Thoracic aorta (tissue), 2 donors: ENCODE results near the gene GPRC5D. TPM values are rescaled to one million over a fixed set of nuclear protein-coding genes. Genes with fewer than 3 reads are reported as not detected.

Experiments used
- ATAC-seq: fragments of 150-250 bp; one replicate; pipeline ENCODE4 v1.8.0; 2017; ENCODE audit warnings: low read depth; ENCODE audit not compliant: insufficient number of reproducible peaks, low FRiP score
- DNase-seq: peaks from one replicate; pipeline ENCODE4 v3.0.0-alpha.2; 2020; ENCODE audit warnings: low spot score
- H3K27ac ChIP-seq, 2 donors: fragments of 200-600 bp; sonication (generic); 1 replicate in 1 of 2; 2 replicates in 1 of 2; pipeline ENCODE4 v1.5.1; 2016; ENCODE audit warnings: mild to moderate bottlenecking in 2 of 2, moderate library complexity in 2 of 2
- H3K27me3 ChIP-seq: fragments of 200-600 bp; sonication (generic); replicated peaks from 2 replicates; pipeline ENCODE4 v1.6.0; 2016; ENCODE audit warnings: mild to moderate bottlenecking; ENCODE audit not compliant: insufficient read depth
- H3K36me3 ChIP-seq: fragments of 200-600 bp; sonication (generic); one replicate; pipeline ENCODE4 v1.5.1; 2016
- H3K4me1 ChIP-seq, 2 donors: fragments of 200-600 bp; sonication (generic); 1 replicate in 1 of 2; 2 replicates in 1 of 2; pipeline versions ENCODE4 v1.5.1 to v1.6.0; 2016; ENCODE audit warnings: low read depth in 2 of 2, mild to moderate bottlenecking in 1 of 2; ENCODE audit not compliant: control insufficient read depth in 1 of 2
- H3K4me3 ChIP-seq: fragments of 200-600 bp; sonication (generic); 2 replicates; pipeline ENCODE4 v1.5.1; 2016; ENCODE audit warnings: mild to moderate bottlenecking
- H3K9me3 ChIP-seq: fragments of 200-600 bp; sonication (generic); 2 replicates; pipeline ENCODE4 v1.5.1; 2016
- total RNA-seq, 2 donors: library from RNA; depleted of rRNA; stranded (reverse); fragments of >200 nt; gene quantifications; one replicate each; pipeline versions ENCODE4 v1.1.0 to v1.2.3, GENCODE V29; 2016
- TF ChIP-seq, protein P1 (sequence below): fragments of 200-600 bp; sonication (generic); IDR thresholded peaks from one replicate; pipeline ENCODE4 v1.5.1; 2019; ENCODE audit warnings: antibody characterized with exemption

GPRC5D gene
- total RNA-seq, 2 donors from 2014 or later: not detected

DNA sequence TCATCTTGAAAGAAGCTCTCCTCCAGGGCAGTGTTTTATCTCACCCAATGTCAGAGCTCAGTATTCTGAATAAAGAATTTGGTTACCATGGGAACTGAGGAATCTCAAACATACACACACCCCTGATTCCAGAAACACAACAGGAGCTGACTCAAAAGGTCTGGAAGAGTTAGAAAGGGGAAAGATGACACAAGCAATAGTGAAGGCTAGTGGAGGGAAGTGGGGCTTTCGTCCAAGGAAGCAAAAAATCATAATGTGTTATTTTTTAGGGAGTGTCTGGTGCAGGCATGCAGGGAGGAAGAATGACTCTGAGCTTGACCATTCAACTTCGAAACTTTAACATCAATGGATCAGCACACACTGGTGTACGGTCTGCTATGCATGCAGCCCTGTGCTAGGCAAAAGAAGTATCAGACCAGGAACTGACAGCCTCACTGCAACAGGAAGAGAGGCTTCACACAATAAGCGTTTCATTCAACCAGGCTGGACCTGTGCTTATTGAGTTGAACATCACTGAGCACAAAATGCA is 27.8 kb upstream of the GPRC5D start:
- ATAC-seq: peak; percentile 47
- H3K4me3 ChIP-seq: no peak overlapping the region
- no peak for DNase-seq
- TF ChIP-seq, protein P1, sequence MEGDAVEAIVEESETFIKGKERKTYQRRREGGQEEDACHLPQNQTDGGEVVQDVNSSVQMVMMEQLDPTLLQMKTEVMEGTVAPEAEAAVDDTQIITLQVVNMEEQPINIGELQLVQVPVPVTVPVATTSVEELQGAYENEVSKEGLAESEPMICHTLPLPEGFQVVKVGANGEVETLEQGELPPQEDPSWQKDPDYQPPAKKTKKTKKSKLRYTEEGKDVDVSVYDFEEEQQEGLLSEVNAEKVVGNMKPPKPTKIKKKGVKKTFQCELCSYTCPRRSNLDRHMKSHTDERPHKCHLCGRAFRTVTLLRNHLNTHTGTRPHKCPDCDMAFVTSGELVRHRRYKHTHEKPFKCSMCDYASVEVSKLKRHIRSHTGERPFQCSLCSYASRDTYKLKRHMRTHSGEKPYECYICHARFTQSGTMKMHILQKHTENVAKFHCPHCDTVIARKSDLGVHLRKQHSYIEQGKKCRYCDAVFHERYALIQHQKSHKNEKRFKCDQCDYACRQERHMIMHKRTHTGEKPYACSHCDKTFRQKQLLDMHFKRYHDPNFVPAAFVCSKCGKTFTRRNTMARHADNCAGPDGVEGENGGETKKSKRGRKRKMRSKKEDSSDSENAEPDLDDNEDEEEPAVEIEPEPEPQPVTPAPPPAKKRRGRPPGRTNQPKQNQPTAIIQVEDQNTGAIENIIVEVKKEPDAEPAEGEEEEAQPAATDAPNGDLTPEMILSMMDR: no peak
- no peaks in the 10 kb centered on the region for H3K9me3 ChIP-seq
- peaks cover 15 to 41% of the 10 kb centered on the region in 2 donors for H3K4me1 ChIP-seq
- H3K36me3 ChIP-seq: peaks cover 2% of the 10 kb centered on the region
- no peaks in the 10 kb centered on the region for H3K27me3 ChIP-seq
- H3K27ac ChIP-seq: peak overlapping the region; percentile 64 to 79

DNA sequence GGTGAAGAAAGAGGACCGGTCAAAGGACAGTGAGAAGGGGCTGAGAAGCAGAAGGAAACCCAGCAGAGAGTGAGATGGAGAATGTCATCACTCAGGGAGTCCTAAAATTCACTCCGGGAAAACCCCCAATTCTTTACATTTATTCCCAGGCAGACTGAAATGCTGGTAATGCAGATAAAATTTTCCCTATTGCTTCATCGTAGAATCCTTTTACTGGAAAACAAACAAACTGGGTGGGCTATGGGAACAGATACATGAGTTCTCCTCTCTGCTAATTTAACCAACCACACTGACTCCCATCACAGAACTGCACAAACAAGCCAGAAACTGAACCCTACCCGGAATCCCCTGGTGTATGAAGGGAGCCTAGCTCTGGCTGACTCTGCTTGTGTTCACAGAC is 27.2 kb upstream of the GPRC5D start:
- ATAC-seq: no peak
- Histone ChIP-seq H3K27ac (peak overlapping the region; percentile 64 to 79), H3K36me3 (peaks cover 8% of the 10 kb centered on the region)

DNA sequence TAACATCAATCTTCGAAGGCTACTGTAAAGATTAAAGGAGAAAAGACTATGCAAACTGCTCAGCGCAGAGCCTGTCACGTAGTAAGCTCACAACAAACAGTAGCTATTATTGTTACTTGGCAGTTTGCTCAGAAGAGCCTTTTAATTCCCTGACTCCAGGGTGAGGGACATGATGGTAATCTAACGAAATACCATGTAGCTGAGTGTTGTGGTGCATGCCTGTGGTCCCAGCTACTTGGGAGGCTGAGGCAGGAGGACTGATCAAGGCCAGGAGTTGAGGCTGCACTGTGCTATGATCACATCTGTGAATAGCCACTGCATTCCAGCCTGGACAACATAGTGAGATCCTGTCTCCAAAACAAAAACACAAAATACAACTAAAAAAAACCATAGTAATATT is 25.3 kb upstream of the GPRC5D start:
- TF ChIP-seq, protein P1: no peak
- Histone ChIP-seq H3K36me3 (peaks cover 21% of the 10 kb centered on the region), H3K27ac (peak overlapping the region; percentile 76 to 89), H3K27me3 (no peaks in the 10 kb centered on the region), H3K4me1 (peaks cover 15 to 46% of the 10 kb centered on the region in 2 donors), H3K4me3 (no peak overlapping the region), H3K9me3 (no peaks in the 10 kb centered on the region)
- no peak for ATAC-seq
- no peak for DNase-seq

More for the DNA sequence above, 27.2 kb upstream of the GPRC5D start:
- no peak for DNase-seq
- no peaks in the 10 kb centered on the region for H3K27me3 ChIP-seq
- H3K4me1 ChIP-seq: peaks cover 15 to 46% of the 10 kb centered on the region in 2 donors
- H3K4me3 ChIP-seq: no peak overlapping the region
- no peaks in the 10 kb centered on the region for H3K9me3 ChIP-seq
- TF ChIP-seq, protein P1: no peak

DNA sequence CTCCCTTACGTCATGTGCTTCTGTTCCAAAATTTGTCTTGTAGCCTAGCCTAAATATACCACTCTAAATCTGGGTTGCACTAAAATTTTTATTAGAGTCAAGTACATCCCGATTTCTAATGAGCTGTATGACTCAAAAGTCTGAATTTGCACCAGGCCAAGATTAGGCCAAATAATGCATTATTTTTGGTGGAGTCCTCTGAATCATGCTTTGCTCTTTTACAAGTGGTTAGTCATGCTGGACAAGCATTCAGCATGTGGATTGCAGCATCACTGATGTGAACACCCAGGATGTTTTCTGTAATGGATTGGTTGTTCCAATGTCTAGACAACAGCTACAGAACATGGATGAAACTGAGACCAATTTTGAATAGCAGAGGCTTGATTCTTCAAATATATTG is 24.4 kb upstream of the GPRC5D start:
- H3K36me3 ChIP-seq: peaks cover 28% of the 10 kb centered on the region
- no peaks in the 10 kb centered on the region for H3K9me3 ChIP-seq
- ATAC-seq (peak; percentile 90), DNase-seq (peak; percentile 31)
- no peaks in the 10 kb centered on the region for H3K27me3 ChIP-seq
- peaks cover 15 to 46% of the 10 kb centered on the region in 2 donors for H3K4me1 ChIP-seq
- TF ChIP-seq, protein P1: no peak
- H3K4me3 ChIP-seq: peak overlapping the region; percentile 17
- H3K27ac ChIP-seq: peak overlapping the region; percentile 85 to 89

DNA sequence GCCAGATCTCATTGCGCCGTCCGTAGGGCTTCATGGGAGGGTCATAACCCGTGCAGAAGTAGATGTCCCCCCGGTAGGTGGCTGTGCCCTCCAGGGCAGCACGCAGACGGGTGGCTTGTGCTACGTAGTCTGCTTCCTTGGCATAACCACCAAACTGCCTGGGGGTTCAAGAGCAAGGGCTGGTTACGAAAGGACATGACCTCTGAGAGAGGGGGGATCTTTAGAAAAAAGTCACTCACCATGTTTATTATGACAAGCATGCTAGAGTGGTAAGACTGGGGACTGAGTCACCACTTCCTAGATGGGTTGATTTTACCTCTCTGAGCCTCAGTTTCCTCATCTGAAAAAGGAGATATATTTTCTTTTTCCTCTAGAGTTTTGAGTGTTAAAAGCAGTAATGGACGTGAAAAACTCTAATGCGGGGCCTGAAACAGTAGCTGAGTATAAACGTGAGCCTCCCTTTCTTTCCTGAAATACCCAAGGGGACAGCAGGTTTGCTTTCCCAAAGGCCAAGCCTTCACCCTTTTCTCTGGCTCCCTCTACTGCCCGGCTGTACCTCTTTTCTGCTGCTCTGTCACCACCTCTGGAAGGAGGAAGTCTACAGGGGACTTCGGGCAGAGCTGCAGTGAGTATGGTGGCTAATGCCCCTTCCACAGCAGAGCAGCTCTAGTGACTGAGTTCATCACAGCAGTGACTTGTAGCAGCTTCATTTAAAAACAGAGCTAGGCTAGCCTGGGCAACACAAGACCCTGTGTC is 23.5 kb upstream of the GPRC5D start:
- Histone ChIP-seq H3K4me1 (peaks cover 15 to 46% of the 10 kb centered on the region in 2 donors), H3K36me3 (peaks cover 29% of the 10 kb centered on the region), H3K27ac (peak overlapping the region; percentile 85 to 89), H3K9me3 (no peaks in the 10 kb centered on the region), H3K4me3 (peak overlapping the region; percentile 17), H3K27me3 (no peaks in the 10 kb centered on the region)
- ATAC-seq: no peak
- TF ChIP-seq, protein P1: peak; percentile 19
- DNase-seq: no peak
